ENCODE measurements around the gene LRRC15.
A peak's percentile ranks its signal among the peaks of the same experiment; 100 is the strongest.

Gene LRRC15

DNA sequence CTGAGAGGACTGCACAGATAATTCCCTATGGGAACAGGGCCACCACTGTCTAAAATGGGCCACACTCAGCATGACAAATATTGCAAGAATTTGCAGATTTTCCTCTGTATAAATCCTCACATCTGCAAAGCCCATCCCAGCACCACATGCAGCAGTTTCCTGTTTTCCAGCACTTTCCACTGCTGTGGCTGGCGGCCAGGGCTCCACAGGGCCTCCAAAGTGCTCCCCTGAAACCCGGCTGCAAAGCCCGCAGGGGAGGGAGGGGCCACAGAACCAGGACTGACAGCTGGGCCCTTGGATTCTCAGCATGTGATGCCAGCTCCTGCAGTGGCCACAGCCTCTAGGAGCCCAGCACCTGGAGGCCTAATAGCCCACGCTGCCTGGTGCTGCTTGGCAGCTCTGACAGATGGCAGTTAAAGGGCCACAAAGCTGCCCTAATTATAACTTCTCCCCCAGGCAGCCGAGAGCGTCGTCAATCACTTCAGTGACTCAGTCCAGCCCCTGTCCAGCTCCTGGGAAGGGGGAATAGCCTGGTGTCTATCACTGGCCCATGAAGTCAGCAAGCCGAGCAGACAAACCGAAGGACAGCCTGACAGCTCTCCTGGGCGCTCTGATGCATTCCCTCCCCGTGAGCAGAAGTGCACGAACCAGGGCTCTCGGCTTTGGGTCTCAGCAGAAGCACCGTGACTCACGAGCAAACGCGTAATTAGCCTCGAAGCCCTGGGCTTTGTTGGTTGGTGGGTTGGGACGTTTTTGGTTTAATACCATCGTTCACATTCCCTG, 4.7 kb downstream of the LRRC15 start:
- no peak for DNase-seq (ENCODE audit: low read depth in 2 of 2)

DNA sequence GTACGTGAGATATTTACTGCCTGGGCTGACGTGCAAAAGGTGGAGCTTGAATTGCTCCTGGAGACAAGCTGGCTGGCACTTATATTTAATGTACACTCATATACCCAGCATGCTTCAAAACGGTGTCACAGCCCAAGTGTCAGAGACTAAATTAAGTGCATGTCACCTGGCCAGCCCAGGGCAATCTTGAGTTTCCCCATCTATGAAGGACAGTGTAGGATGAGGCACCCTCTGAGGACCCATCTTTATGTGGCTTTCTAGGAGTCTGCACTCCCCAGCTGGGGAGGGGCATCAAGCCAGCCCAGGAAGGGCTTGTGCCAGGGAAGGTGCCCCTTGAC, 5.3 kb downstream of the LRRC15 start:
- no peak for DNase-seq (ENCODE audit: low read depth in 2 of 2)

DNA sequence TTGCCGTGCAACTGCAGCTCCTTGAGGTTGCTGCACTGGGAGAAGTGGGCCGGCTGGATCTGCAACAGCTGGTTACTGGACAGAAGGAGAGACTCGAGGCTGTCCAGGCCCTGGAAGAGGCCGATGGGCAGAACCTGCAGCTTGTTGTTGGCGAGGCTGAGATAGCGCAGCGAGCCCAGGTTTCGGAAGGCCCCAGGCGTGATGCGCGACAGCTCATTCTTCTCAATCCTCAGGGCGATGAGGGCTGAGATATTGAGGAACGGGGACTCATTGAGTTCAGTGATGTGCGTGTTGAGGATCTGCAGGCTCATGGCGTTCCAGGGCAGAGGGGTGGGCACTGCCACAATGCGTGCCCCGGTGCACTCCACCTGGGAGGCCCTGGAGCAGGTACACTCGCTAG, 9.0 kb downstream of the LRRC15 start:
- DNase-seq (ENCODE audit: low read depth in 2 of 2): no peak

DNA sequence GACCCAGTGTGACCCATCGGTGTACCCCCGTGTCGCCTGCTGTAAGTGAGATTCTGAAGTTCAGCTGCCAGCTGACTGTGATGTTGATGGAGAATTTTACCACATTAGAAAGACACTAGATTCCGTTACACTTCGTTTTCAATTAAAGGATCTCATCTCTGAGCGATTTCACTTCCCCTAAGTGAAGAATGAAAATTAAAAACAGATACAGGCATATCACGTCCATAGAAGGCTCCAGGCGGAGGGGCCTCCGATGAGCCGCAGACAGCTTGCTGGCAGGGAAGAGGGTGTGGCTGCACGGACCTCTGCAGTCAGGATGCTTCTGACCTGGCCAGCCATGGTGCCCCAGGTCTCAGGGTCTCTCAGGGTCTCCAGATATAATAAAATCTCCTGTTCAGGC, 11.9 kb downstream of the LRRC15 start:
- no peak for DNase-seq (ENCODE audit: low read depth in 2 of 2)

DNA sequence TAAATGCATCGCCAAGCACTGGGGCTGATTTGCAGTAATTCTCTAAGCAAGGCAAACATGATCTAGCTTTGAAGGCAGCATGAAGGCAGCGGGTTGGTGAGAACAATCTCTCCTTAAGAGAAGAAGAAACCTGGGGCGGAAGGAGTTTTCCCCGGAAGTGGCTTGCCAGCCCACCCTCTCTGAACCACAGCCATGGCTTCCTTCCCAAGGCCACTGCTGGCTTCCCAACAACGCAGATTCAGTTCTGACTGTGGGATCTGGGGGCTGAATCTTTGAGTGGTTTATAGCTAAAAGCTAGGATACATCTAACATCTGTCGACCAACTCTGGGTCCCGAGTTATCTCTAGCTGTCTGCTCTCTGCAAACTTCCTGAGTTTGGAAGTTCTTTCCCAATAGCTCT, 14.2 kb downstream of the LRRC15 start:
- no peak for DNase-seq (ENCODE audit: low read depth in 2 of 2)

DNA sequence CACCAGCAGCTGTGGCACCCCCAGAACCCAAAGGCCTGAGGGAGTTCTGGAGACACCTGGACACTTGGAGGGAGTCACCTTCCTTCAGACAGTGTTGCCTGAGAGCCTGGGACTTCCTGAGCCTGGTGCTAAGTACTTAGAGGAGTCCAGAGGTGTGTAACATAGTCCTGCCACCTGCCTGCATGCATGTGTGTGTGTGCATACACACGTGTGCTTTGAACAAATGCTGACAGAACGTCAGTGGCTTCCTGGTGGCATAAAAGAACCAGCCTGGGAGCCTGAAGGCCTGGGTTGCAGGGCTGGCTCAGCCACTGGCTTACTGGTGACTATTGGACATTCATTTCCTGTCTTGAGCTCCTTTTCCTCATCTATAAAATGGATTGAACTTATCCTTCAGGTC, 15.2 kb downstream of the LRRC15 start:
- no peak for DNase-seq (ENCODE audit: low read depth in 2 of 2)

DNA sequence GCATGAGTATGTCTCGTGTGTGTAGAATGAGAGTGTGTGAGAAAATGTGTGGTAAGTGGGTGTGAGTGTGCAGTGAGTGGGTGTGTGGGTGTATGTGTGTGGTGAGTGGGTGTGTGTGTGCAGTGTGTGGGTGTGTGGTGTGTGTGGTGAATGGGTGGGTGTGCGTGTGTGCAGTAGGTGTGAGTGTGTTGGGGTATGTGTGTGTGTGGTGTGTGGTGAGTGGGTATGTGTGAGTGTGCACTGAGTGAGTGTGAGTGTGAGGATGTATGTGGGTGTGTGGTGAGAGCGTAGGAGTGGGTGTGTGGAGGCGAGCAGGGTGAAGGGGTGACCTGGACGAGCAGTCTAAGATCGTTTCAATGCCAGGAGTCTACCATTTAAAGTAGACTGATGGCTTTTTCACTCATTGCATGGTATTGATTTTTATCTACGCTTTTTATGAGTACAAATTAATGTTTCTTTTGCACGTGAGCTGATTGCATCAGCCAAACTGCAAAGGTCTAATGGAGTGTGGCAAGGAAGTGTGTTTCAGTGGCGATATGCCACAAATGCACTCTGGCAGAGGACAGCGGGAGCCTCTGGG, 16.8 kb downstream of the LRRC15 start:
- no peak for DNase-seq (ENCODE audit: low read depth in 2 of 2)

DNA sequence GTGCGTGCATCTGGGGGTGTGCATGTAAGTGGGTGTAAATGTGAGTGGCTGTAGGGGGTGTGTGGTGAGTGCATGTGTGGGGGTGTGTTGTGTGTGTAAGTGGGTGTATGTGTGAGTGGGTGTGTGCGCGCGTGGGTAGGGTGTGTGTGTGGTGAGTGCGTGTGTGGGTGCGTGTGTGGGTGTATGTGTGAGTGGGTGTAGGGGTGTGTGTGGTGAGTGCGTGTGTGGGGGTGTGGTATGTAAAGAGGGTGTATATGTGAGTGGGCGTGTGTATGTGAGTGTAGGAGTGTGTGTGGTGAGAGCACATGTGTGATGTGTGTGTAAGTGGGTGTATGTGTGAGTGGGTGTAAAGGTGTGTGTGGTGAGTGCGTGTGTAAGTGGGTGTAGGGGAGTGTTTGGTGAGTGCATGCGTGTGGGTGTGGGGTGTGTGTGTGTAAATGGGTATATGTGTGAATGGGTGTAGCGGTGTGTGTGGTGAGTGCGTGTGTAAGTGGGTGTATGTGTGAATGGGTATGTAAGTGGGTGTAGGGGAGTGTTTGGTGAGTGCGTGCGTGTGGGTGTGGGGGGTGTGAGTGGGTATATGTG, 17.5 kb downstream of the LRRC15 start:
- no peak for DNase-seq (ENCODE audit: low read depth in 2 of 2)

DNA sequence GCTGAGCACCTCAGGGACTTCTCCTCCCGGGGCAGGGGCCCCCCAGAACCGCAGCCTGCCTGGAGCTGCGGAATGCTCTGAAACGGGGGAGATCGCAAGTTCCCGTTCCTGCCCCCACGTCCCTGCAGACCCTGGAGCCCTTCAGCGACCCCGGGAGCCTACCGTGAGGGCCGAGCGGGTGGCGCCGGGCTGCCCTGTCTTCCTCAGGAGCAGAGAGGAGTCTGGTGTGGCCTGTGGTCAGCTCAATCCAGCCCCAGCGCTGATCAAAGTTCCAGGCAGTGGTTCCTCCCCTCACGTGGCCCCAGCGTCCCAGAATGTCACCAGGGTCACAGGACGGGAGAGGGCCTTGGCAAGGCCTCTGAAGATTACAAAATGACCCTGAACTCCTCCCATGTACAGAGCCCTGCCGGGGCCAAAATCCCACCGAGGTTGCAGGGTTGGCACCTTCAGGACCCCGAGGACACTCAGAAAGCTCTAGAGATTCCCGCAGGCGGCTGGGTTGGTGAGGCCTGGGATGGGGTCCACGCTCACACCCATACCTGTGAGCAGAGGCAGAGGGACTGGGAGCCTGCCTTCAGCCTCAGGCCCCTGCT, 18.4 kb downstream of the LRRC15 start, which contains the start of gene CPN2:
Gene CPN2, minus strand, starts transcription at position 249 of the 593 bp plus-strand sequence. CDS start 8,626 bp downstream, outside the sequence.
- DNase-seq (ENCODE audit: low read depth in 2 of 2): no peak

DNA sequence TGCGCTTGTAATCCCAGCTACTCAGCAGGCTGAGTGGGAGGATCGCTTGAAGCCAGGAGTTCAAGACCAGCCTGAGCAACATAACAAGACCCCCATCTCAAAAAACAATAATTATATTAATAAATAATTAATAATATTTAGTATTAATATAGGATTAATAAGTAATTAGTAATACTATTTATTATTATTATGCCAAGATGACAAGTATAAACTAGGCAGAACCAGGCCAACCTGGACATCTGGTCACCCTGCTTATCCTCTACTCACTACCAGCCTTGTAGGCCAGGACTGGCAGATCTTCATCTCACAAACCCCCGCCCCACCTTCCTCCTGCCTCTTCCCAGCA, 18.8 kb downstream of the LRRC15 start:
- no peak for DNase-seq (ENCODE audit: low read depth in 2 of 2)

DNA sequence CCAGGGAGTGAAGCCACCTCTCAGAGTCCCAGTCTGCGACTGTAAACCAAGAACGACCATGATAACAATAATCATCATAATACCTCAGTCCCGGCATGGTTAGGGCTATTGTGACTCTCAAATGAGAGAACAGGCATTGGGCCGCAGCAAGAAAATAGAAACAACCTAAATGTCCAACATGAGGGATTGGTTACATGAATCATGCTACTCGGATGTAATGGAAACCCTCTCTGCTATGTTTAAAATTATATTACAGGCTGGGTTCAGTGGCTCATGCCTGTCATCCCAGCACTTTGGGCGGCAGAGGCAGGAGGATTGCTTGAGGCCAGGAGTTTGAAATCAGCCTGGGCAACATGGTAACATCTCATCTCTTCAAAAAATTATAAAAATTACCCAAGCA, 21.2 kb downstream of the LRRC15 start:
- no peak for DNase-seq (ENCODE audit: low read depth in 2 of 2)

DNA sequence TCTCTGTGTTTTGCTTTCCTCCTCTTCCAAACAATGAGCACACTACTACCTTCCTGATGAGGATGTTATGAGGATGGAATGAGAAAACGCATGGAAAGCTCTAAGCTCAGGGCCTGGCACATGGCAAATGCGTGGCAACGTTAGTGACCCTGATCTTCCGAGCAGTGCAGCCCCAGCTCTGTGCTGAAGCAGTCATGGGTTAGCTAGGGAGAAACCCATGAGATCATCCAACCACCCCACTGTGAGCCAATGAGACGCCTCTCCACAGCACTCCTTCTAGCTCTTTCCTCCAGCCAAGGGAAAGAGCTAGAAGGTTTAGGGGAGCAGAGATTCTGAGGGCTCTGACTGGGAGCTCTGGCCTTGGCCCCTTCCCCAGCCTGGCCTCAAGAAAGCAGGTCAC, 22.9 kb downstream of the LRRC15 start:
- DNase-seq (ENCODE audit: low read depth in 2 of 2): no peak

DNA sequence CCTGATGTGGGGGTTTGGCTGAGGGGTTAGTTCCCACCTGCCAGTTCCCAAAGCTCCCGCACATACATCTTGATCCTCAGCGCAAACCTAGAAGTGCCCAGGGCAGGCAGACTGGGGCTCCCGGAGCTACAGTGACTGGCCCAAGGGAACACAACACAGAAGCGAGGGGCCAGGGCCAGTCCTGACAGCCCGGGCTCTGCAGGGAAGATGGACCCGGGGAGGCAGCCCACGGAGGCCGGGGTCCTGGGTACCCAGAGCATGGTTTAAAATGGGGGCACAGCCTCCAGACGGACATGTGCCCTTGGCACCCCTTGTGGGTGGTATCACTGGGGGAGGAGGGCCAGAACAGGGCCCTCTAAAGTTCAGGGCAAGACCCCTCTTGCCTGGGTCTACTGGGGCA, 23.5 kb downstream of the LRRC15 start:
- DNase-seq (ENCODE audit: low read depth in 2 of 2): no peak

DNA sequence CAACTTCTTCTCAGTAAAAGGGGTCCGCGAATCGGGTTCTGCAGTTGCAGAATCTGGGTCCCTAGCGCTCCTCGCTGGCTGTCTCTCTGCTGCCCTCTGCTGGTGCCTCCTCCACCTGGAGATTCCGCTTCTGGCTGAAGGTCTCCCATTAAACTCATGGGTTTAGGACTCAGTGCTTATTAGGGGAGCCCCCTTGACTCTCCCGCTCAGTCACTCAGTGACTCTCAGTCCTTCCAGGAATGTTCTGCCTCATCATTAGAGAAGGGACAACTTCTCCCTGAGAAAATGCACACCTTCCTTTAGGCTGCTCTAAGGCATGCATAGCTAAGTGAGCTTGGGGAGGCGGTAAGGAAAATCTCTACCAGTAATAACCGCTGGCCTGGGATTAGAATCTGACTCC, 25.5 kb downstream of the LRRC15 start:
- DNase-seq (ENCODE audit: low read depth in 2 of 2): peak; percentile 51 to 66

DNA sequence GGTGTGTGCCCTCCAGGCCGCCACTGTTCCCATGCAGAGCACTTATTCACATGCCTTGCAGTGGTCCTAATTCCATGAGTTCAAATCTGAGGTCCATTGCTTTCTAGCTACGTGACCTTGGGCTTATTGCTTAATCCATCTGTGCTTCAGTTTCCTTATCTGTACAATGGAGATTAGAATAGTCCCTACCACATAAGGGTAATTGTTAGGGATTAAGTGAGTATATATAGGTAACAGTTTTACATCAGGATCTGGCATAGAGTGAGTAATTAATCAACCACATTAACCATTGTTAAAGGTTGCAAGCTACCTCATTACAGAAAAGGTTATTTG, 26.0 kb downstream of the LRRC15 start:
- DNase-seq (ENCODE audit: low read depth in 2 of 2): no peak

DNA sequence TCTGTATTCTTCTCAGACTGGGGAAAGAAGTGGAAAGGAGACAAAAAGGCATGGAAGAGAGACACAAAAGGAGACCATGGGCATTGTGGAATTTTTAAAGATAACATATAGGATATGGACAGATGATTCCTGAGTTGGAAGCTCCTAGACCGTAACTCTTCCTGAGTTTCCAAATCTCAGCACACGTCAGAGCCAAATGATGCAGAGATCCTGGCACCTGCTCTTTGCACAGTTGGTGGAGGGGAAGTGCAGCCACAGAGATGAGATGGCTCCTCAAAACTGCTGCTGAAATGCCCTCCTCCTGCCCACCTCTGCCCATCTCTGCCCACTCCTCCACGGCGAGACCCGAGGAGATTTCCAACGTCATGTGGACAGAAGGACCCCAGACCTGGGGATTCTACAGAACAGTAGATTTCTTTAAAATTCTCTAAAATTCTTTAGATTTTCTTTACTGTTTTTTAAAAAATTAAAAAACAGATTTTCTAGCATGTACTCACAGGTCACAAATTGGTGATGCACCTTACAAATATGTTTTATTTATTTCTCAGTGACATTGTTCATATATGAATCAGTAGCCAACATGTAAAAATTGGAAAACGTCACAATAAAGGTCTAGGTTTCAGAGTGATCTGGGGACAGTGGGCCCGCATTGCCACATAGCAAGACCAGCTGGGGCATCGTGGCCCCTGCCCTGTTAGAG, 26.5 kb downstream of the LRRC15 start:
- no peak for DNase-seq (ENCODE audit: low read depth in 2 of 2)

DNA sequence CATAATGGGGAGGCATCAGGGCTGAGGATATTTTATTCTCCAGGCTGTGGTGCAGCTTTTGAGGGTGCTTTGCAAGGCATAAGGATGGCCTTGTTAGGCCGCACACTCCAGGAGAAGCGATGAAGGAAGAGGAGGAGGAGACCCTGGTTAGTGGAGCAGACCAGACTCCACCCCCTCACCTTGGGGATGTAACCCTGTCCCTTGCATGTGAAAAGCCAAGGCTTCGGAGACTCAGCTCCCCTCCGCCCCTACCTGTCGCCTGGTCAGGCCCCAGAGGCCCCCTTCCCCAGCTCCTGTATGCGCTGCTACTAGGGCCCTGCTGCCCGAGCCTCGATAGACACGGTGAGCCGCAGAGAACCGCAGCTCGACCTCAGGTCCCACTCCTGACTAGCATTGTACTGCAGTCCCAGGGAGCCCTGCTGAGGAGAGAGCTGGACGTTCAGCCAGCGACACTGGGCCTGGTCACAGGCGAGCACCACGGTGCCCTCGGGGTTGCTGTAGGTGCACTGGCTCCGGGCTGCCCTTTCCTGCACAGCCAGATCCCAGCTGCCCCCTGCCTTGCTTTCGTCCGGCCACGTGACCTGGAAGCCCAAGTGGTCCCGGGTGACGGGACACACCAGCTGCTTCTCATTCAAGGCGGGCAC, 28.7 kb downstream of the LRRC15 start:
- no peak for DNase-seq (ENCODE audit: low read depth in 2 of 2)

DNA sequence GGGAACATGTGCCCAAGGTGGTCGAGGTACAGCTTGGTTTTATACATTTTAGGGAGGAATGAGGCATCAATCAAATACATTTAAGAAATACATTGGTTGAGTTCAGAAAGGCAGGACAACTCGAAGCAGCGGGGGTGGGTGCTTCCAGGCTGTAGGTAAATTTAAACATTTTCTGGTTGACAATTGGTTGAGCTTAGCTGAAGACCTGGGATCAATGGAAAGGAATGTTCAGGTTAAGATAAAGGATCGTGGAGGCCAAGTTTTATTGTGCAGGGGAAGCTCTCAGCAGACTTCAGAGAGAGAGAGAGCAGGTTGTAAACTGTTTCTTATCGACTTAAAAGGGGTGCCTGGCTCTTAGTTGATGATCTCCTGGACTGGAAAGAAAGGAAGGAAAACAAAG, 29.7 kb downstream of the LRRC15 start:
- DNase-seq (ENCODE audit: low read depth in 2 of 2): no peak

DNA sequence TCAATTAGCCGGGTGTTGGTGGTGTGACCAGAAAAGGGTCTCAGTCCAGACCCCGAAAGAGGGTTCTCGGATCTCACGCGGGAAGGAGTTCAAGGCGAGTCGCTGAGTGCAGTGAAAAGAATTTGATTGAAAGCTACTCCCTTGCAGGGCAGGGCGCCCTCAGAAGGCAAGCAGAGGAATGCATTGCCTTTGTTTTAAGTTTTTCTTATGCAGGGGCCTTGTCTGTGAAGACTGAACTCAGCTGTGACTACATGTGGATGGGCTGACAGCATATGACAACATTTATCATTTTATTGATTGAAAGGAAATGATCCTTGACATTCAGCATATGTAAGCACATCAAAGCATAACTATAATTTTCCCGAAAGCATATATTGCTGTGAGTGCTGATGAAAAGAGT, 30.2 kb downstream of the LRRC15 start:
- no peak for DNase-seq (ENCODE audit: low read depth in 2 of 2)

DNA sequence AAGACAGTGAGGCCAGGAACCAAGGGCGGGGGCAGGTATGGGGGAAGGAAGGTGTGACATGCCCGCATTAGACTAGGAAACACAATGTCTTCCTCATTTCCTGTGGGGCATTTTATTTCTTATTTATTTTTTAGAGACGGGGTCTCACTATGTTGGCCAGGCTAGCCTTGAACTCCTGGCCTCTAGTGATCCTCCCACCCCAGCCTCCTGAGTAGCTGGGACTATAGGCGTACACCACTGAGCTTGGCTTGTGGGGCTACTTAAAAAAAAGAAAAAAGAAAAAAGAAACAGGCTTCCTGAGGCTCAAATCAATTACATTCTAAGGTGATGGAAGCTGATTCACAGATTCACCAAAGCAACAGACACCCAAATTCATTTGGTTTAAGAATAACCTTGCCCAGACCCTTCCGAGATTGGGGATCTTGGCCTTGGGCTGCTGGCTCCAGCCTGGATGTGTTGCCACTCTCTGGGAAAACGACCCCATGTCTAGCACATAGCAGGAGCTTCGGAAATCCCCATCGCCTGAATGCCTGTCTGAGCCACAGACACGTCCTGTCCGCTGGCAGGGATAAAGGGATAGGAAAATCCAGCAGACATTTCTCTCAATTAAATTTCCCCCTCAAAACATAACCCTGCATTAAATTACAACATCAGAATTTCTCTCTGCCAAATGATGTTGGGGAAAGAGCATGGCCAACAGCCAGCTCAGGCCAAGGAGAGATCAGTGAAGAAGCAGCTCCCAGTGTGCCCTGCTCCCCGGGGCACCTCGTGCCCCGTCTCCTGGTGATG, 31.4 kb downstream of the LRRC15 start:
- no peak for DNase-seq (ENCODE audit: low read depth in 2 of 2)

DNA sequence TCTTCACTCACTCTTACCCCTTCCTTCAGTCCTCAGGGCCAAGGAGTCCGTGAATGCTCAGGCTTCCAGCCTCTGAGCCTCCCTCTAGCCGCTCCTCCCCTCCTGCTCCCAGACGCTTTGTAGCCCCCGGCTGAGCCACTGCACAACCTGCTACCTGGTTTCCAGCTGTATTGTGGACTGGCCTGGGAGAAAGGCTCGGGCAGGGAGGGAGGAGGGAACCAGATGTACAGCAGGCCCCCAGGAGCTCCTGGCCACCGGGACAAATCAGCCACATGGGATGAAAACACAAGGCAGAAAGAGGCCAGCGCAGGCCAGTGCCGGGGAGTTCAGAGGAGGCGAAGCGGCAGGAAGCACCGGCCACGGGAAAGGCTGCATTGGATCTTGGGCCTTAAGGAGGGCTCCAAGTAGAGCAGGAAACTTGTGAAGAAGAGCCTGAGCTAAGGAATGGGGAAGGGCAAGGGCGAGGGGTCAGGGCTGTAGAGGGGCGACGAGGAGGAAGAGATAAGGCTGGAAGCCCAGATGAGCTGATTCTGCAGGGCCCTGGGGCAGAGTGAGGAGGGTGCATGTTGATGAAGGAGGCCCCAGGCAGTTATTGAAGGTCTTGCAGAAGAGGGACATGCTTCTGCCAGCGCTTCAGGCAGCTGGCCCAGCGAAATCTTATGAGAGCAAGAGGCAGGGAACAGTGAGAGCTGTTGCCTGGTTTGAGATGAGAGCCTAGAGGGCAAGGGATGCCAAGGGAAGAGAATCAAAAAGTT, 32.8 kb downstream of the LRRC15 start:
- no peak for DNase-seq (ENCODE audit: low read depth in 2 of 2)

Measured in stimulated activated CD8-positive, alpha-beta memory T cell treated with anti-CD3 and anti-CD28 coated beads, Interleukin-2, amount 100 ng/mL, for 48 hours (primary cell).